Ovary (tissue), 9 donors: Measurements from ENCODE around the gene HTRA3. TPM values are rescaled to one million over a fixed set of nuclear protein-coding genes. Genes with fewer than 3 reads are reported as not detected.

Experiments used
- DNase-seq, 5 donors: peaks; one replicate each; pipeline ENCODE4 v3.0.0-alpha.2; 2019 to 2020
- H3K27ac ChIP-seq, 2 donors: fragments of 200-600 bp; one replicate each; pipeline versions ENCODE4 v1.5.1 to v1.8.0; 2019 to 2022
- H3K27me3 ChIP-seq: fragments of 200-600 bp; one replicate; pipeline ENCODE4 v1.8.0; 2022
- H3K36me3 ChIP-seq: fragments of 200-600 bp; sonication (generic); one replicate; pipeline ENCODE4 v1.5.1; 2019
- H3K4me1 ChIP-seq: one replicate; pipeline ENCODE4 v1.8.1; 2013; ENCODE audit warnings: mild to moderate bottlenecking, moderate library complexity; ENCODE audit not compliant: insufficient read depth
- H3K4me3 ChIP-seq: fragments of 200-600 bp; sonication (generic); one replicate; pipeline ENCODE4 v1.5.1; 2017
- H3K9me3 ChIP-seq, 2 donors: fragments of 200-600 bp in 1 of 2; sonication (generic) in 1 of 2; one replicate each; pipeline versions ENCODE4 v1.5.1 to v1.8.1; 2013 to 2019; ENCODE audit warnings: mild to moderate bottlenecking in 1 of 2, moderate library complexity in 1 of 2
- EP300 ChIP-seq: sonication (generic); formaldehyde crosslinking; IDR thresholded peaks from one replicate; pipeline ENCODE4 v1.6.1; 2017; ENCODE audit warnings: antibody characterized with exemption
- POLR2A ChIP-seq: fragments of 450-650 bp; IDR thresholded peaks from one replicate; pipeline ENCODE4 v1.6.1; 2017; ENCODE audit warnings: antibody characterized with exemption, mild to moderate bottlenecking, moderate library complexity
- WGBS, 3 donors: extraction: QIAGEN DNeasy Blood & Tissue Kit in 1 of 3; methylation state at CpG; one replicate each; pipeline versions ENCODE4 v1.1.5 to v1.1.7; 2013 to 2017; 5-methylcytosine and 5-hydroxymethylcytosine counted together
- intact Hi-C, 4 donors: fragments of 100-400 bp; cut with DNase I; formaldehyde crosslinking; loops; one replicate each; pipeline versions ENCODE4 v1.11.0 to v1.15.1; 2022 to 2023
- polyA plus RNA-seq, 2 donors: library from polyadenylated mRNA; stranded (reverse); fragments of 200-250 nt in 1 of 2; fragments of 350-450 nt in 1 of 2; fragmentation: Illumina TruSeq in 1 of 2; extraction: RNeasy Lipid Tissue Mini Kit (QIAGEN cat#74804) in 1 of 2; gene quantifications; one replicate each; pipeline ENCODE4 v1.2.3, GENCODE V29; 2013 to 2014
- total RNA-seq, 7 donors: library from RNA; depleted of rRNA in 2 of 7; stranded (reverse); fragments of >200 nt in 2 of 7; fragmentation: NEBNext Ultra II Directional in 3 of 7; extraction: Animal tissue kit (Norgen Biotek cat#: 25700) in 3 of 7; gene quantifications; one replicate each; pipeline versions ENCODE4 v1.1.0 to v1.2.4, GENCODE V29; 2016 to 2023
- TF ChIP-seq, protein P1 (sequence below), 3 donors: fragments of 450-650 bp in 2 of 3; fragments of 200-600 bp in 1 of 3; IDR thresholded peaks; one replicate each; pipeline versions ENCODE4 v1.5.1 to v1.8.0; 2016 to 2022; ENCODE audit warnings: antibody characterized with exemption in 3 of 3, mild to moderate bottlenecking in 1 of 3
- donor health status: DM: no; HTN: no; CAD: no; lungs with moderate emphysema.
- donor health status: DM: no; HTN: no; CAD: no.
- donor health status: Bipolar disorder and iron deficiency.
- donor health status: DM: yes; HTN: yes; CAD: no.
- donor health status: DM: no; HTN: no; CAD: no.
- donor health status: DM: yes; HTN: yes; CAD: no.

The HTRA3 gene
- total and polyA plus RNA-seq, 9 donors = 36.2 to 163 (median 64.7) TPM

DNA sequence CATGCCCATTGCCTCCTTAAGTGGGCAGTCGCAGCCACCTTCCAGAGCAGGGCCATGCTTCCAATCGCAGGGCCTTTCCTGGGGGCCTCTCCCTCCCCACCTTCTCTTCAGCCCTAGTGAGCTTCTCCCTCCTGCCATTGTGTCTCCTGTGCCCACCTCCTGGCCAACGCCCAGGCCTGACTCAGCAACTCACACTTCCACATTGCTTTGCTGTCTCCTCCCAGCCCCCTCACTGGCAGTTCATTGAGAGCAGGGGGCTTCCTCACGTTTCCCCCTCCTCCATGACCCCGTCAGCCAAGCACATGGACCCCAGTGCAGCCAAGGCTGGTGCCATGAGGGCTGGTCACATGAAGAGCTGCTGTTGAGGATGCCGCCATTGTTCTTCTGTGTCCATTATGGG lies 25.9 kb downstream of the HTRA3 start:
- peak; percentile 6 to 28 (median 19) for DNase-seq
- no peaks in the 10 kb centered on the region for H3K36me3 ChIP-seq
- WGBS, 3 donors = 87 to 91% (median 88%) methylated on average over 6 of the region's 6 CpGs

DNA sequence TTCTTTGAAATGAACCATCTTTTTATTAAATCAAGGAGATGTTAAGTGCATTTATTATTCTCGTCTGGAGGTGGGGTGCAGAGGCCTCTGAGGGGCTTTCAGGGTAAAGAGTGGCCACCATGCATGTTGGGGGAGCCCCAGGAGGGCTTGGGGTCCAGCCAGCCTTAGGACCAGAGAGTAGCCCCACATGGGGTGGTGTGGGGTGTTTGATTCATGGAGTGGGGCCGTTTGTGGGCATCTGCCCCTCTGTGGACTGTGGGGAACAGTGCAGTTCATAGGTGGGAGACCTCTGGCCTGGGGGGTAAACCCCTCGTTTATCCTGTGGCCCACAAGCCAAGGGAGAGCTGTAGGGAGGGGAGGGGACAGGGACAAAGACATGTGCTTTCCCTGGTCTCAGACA lies 26.9 kb downstream of the HTRA3 start:
- Histone ChIP-seq H3K4me1 (peaks cover 10% of the 10 kb centered on the region), H3K9me3 (no peaks in the 10 kb centered on the region), H3K4me3 (no peak overlapping the region), H3K36me3 (no peaks in the 10 kb centered on the region), H3K27ac (peak overlapping the region in 1 of 2 donors; percentile 60), H3K27me3 (no peaks in the 10 kb centered on the region)
- TF ChIP-seq, protein P1, sequence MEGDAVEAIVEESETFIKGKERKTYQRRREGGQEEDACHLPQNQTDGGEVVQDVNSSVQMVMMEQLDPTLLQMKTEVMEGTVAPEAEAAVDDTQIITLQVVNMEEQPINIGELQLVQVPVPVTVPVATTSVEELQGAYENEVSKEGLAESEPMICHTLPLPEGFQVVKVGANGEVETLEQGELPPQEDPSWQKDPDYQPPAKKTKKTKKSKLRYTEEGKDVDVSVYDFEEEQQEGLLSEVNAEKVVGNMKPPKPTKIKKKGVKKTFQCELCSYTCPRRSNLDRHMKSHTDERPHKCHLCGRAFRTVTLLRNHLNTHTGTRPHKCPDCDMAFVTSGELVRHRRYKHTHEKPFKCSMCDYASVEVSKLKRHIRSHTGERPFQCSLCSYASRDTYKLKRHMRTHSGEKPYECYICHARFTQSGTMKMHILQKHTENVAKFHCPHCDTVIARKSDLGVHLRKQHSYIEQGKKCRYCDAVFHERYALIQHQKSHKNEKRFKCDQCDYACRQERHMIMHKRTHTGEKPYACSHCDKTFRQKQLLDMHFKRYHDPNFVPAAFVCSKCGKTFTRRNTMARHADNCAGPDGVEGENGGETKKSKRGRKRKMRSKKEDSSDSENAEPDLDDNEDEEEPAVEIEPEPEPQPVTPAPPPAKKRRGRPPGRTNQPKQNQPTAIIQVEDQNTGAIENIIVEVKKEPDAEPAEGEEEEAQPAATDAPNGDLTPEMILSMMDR (IDR thresholded peaks at IDR 0.05) = no peak
- TF ChIP-seq EP300 = no peak
- no peak for TF ChIP-seq POLR2A
- intact Hi-C loops = no loop called here
- 62 to 75% (median 66%) methylated on average over 3 of the region's 3 CpGs for WGBS, 3 donors
- peak in 4 of 5 donors; percentile 6 to 24 (median 16) for DNase-seq

More for the DNA sequence above, 25.9 kb downstream of the HTRA3 start:
- Histone ChIP-seq H3K27me3 (no peaks in the 10 kb centered on the region), H3K4me1 (peaks cover 10% of the 10 kb centered on the region), H3K4me3 (no peak overlapping the region), H3K9me3 (no peaks in the 10 kb centered on the region), H3K27ac (no peak overlapping the region)
- intact Hi-C loops = no loop called here
- TF ChIP-seq, protein P1 (IDR thresholded peaks at IDR 0.05) = no peak
- TF ChIP-seq EP300 = no peak
- no peak for TF ChIP-seq POLR2A

DNA sequence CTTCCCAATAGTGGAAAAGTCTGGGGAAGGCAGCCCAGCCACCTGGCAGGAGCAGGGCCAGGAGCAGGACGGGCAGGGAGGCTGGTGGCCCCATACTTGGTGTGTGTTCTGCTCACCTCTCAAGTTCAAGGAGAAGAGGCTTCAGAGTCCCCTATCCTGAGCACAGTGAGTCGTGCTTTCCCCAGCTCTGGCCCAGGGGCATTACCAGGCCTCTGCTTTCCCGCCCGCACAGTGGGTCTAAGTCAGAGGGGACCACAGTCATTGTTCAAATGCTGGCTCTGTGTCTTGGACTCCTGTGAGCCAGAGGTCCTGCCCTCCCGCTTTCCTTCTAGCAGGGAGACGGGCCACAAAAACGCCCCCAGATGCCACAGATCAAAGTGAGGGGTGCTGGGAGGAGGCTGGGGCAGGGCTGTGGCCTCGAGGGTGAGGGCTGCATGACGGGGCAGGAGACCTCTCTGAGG lies 27.6 kb downstream of the HTRA3 start:
- H3K36me3 ChIP-seq = no peaks in the 10 kb centered on the region
- DNase-seq = peak in 4 of 5 donors; percentile 8 to 37 (median 16)
- peak overlapping the region in 1 of 2 donors; percentile 60 for H3K27ac ChIP-seq
- H3K9me3 ChIP-seq = no peaks in the 10 kb centered on the region
- H3K4me1 ChIP-seq = peaks cover 10% of the 10 kb centered on the region
- H3K4me3 ChIP-seq = no peak overlapping the region
- intact Hi-C loops = no loop called here
- 81 to 83% (median 82%) methylated on average over 9 of the region's 9 CpGs for WGBS, 3 donors
- no peaks in the 10 kb centered on the region for H3K27me3 ChIP-seq
- TF ChIP-seq, protein P1 (IDR thresholded peaks at IDR 0.05) = no peak
- no peak for TF ChIP-seq EP300
- no peak for TF ChIP-seq POLR2A

DNA sequence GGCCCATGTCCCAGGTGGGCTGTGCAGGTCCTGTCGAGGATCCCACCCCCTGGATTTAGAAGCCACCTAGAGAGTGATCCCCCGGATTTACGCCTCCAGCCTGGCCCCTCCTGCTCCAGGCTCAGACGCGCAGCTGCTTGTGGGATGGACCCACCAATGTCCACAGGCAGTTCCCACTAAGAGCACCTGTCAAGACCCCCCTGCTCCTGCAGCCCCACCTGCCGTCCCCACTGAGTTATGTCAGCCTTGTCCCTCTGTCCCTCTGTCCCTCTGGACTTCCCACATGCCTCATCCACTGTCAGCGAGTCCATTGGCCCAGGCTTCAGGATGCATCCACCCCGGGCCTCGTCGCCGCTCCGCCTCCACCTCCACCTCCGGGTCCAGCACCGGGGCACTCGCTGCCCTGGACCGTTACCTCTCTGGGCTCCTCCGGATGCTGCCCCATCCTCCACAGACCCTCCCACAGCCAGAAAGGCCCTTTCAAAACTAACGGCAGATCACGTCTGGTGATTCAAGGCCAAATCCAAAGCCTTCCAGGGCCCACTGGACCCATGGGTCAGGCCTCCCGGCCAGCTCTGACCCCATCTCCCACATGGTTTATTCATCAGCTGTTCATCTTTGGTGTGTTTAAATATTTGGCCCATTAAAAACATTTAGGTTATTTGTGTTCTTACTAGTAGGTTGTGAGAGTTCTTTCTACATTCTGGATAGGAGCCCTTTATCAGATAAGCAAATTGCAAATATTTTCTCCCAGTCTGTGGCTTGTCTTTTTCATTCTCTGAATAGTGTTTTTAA lies 28.3 kb downstream of the HTRA3 start:
- Histone ChIP-seq H3K27me3 (no peaks in the 10 kb centered on the region), H3K9me3 (no peaks in the 10 kb centered on the region), H3K4me3 (no peak overlapping the region), H3K27ac (peak overlapping the region in 1 of 2 donors; percentile 60), H3K36me3 (no peaks in the 10 kb centered on the region), H3K4me1 (peaks cover 10% of the 10 kb centered on the region)
- 27 to 48% (median 35%) methylated on average over 20 of the region's 20 CpGs for WGBS, 3 donors
- intact Hi-C loops = no loop called here
- no peak for TF ChIP-seq POLR2A
- no peak for TF ChIP-seq EP300
- TF ChIP-seq, protein P1 (IDR thresholded peaks at IDR 0.05) = no peak
- peak; percentile 25 to 63 (median 33) for DNase-seq
